T-helper 2 cell treated with Interferon-gamma antibody and Interleukin-4, amounts not matched to agents 5 μg/mL and 100 μg/mL, for 36 hours (primary cell): ENCODE measurements around the gene TRDMT1.
A peak's percentile ranks its signal among the peaks of the same experiment; 100 is the strongest.

Experiments
- DNase-seq: peaks from one replicate; pipeline ENCODE4 v3.0.0; 2021; ENCODE audit warnings: low spot score
- H3K27ac Mint-ChIP-seq: one replicate; pipeline ENCODE4 v1.8.0; 2021; ENCODE audit warnings: mild to moderate bottlenecking, mixed read lengths
- H3K27me3 Mint-ChIP-seq: one replicate; pipeline ENCODE4 v1.8.0; 2021; ENCODE audit warnings: low read depth, mixed read lengths
- H3K36me3 Mint-ChIP-seq: one replicate; pipeline ENCODE4 v1.8.0; 2021; ENCODE audit warnings: low read depth, mixed read lengths
- H3K4me1 Mint-ChIP-seq: one replicate; pipeline ENCODE4 v1.8.0; 2021; ENCODE audit warnings: low read depth, mixed read lengths
- H3K4me3 Mint-ChIP-seq: one replicate; pipeline ENCODE4 v1.8.0; 2022; ENCODE audit warnings: mild to moderate bottlenecking, moderate library complexity, mixed read lengths
- H3K9me3 Mint-ChIP-seq: one replicate; pipeline ENCODE4 v1.8.0; 2021; ENCODE audit warnings: mixed read lengths

TRDMT1 gene

DNA sequence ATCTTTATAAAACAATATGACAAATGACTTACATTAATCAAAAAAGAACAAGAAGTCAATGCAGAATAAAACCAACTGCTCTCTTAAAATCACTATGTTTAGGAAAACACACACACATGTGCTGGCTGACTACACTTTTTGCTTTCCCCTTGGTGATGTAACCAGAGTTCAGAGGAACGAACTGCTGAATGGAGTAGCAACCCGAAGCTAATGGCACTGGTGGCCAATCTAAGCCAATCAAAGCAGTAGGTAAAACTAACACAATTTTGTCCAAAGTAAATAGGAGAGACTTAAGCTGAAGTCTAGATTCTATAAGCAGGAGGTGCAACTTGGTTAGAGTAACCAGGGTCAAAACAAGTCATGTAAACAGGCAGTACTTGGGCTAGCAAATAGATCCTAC, 38.6 kb downstream of the TRDMT1 start:
- Mint-ChIP-seq H3K36me3 (no peaks in the 10 kb centered on the region), H3K9me3 (peaks cover 6% of the 10 kb centered on the region), H3K27me3 (no peaks in the 10 kb centered on the region), H3K27ac (no peak overlapping the region), H3K4me1 (no peaks in the 10 kb centered on the region), H3K4me3 (no peak overlapping the region)
- no peak for DNase-seq

DNA sequence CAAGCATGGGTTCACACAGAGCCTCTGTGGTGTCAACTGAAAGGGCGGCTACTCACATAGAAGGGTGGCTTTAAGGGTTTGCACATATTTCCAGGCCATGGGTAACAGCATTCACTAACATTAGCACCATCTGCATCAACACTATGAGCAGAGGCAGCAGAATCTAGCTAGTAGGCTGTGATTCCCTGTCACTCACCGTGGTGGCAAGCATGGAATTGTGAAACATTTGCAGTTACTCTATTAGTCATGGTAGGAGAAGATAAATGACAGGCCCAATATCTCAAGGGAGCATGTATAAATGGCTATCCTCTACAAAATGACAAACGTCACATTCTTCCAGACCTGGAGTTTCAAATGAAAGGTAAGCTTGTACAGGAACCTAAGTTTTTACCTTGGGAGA, 39.7 kb downstream of the TRDMT1 start:
- no peak overlapping the region for H3K27ac Mint-ChIP-seq
- no peaks in the 10 kb centered on the region for H3K27me3 Mint-ChIP-seq
- peaks cover 6% of the 10 kb centered on the region for H3K9me3 Mint-ChIP-seq
- H3K36me3 Mint-ChIP-seq, result no peaks in the 10 kb centered on the region
- no peak overlapping the region for H3K4me3 Mint-ChIP-seq
- no peak for DNase-seq
- no peaks in the 10 kb centered on the region for H3K4me1 Mint-ChIP-seq

DNA sequence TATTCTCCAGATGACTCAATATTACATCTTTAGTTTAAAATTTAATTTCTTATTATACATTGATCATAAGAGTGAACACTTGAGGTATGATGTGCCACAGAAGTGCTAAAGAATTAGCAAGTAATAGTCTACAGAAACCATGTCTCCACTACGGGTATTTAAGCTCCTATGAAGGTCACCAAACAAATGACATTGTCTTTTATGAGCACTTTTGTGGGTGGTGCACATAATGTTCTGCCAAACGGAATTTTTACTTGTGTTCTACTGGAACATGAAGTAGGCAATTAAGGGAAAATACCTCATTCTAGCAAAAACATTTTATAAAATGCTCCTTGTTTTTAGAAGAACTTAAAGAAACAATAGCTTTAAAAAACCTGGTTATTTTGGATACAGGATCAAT, 44.4 kb downstream of the TRDMT1 start:
- Mint-ChIP-seq H3K27ac (no peak overlapping the region), H3K9me3 (no peaks in the 10 kb centered on the region), H3K36me3 (no peaks in the 10 kb centered on the region), H3K27me3 (no peaks in the 10 kb centered on the region), H3K4me3 (no peak overlapping the region), H3K4me1 (no peaks in the 10 kb centered on the region)
- DNase-seq, result no peak

DNA sequence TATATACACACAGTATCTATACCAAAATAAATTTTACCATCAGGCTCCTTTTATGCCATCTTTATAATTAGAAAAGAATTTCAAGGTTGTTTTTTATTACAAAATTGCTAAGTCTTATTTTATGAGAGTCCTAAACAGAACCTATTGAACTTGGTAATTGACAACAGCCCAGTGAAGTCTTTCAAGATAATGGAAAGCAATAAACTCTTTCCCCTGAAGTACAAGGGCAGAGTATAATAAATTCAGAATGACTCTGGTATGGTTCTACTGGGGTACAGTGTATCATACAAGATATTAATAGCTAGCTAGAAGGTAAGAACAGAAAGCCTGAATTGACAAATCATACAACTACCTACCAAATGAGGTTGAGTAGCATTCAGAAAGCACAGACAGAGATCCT, 45.6 kb downstream of the TRDMT1 start:
- Mint-ChIP-seq H3K36me3 (no peaks in the 10 kb centered on the region), H3K9me3 (no peaks in the 10 kb centered on the region), H3K4me3 (no peak overlapping the region), H3K4me1 (no peaks in the 10 kb centered on the region), H3K27me3 (no peaks in the 10 kb centered on the region), H3K27ac (no peak overlapping the region)
- DNase-seq, result no peak

DNA sequence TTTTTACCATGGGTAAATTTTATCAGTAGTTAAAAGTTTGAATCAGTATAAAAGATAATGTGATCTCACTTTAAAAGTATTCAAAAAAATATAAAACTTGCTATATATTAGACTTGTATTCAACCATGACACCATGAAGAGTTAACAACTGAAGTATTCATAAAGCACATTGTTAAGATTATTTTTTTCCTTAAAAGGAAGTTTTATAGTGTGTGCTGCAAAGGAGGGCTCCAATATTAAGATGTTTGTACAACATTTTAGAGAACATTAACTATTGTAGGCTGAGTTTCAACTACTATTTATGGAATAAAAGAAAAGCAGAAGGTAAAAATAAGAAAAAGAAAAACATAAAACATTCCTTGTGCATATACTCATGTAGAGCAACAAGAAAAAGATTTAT, 47.4 kb downstream of the TRDMT1 start:
- H3K27ac Mint-ChIP-seq, result no peak overlapping the region

DNA sequence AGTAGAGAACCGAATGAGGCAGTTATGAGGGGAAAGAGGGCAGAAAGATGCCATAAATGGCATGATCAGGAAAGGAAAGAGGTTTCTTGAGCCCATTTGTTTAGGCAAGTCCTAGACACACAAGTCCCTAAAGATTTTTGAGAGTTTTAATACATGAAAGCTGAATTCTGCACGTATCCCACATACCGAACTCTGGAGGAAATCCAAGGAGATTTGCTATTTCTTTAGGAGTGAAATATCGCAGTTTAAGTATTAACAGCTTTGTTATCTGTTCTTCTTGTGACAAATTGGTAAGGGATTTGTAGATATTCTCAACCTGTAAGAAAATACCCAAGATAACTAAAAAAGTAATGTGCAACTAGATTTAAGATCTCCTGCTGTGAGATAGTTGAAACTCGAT, 48.2 kb downstream of the TRDMT1 start:
- DNase-seq, result no peak
- no peaks in the 10 kb centered on the region for H3K36me3 Mint-ChIP-seq
- no peaks in the 10 kb centered on the region for H3K27me3 Mint-ChIP-seq
- H3K4me3 Mint-ChIP-seq, result no peak overlapping the region
- no peaks in the 10 kb centered on the region for H3K4me1 Mint-ChIP-seq
- H3K9me3 Mint-ChIP-seq, result no peaks in the 10 kb centered on the region
- no peak overlapping the region for H3K27ac Mint-ChIP-seq

More for the DNA sequence above, 47.4 kb downstream of the TRDMT1 start:
- Mint-ChIP-seq H3K36me3 (no peaks in the 10 kb centered on the region), H3K9me3 (no peaks in the 10 kb centered on the region), H3K4me1 (no peaks in the 10 kb centered on the region), H3K27me3 (no peaks in the 10 kb centered on the region), H3K4me3 (no peak overlapping the region)
- DNase-seq, result no peak

DNA sequence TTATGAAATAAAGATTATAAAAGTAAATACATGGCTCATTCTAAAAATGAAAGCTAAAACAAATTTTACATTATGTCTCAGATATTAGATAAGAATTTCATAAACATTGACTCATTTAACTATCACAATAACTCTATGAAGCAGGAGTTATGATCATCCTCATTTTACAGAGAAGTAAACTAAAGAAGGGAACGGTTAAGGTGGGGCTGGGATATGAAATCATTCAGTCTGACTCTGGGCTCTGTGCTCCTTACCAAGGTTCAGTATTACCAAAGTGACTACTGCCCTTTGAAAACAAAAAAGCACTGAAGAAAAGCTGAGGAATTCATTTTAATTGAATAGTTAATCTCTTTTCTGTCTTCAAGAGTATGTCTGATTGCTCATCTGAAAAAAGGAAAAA, 49.8 kb downstream of the TRDMT1 start:
- H3K27me3 Mint-ChIP-seq, result no peaks in the 10 kb centered on the region
- H3K4me3 Mint-ChIP-seq, result no peak overlapping the region
- no peak overlapping the region for H3K27ac Mint-ChIP-seq
- H3K9me3 Mint-ChIP-seq, result no peaks in the 10 kb centered on the region
- no peak for DNase-seq
- no peaks in the 10 kb centered on the region for H3K36me3 Mint-ChIP-seq
- no peaks in the 10 kb centered on the region for H3K4me1 Mint-ChIP-seq

DNA sequence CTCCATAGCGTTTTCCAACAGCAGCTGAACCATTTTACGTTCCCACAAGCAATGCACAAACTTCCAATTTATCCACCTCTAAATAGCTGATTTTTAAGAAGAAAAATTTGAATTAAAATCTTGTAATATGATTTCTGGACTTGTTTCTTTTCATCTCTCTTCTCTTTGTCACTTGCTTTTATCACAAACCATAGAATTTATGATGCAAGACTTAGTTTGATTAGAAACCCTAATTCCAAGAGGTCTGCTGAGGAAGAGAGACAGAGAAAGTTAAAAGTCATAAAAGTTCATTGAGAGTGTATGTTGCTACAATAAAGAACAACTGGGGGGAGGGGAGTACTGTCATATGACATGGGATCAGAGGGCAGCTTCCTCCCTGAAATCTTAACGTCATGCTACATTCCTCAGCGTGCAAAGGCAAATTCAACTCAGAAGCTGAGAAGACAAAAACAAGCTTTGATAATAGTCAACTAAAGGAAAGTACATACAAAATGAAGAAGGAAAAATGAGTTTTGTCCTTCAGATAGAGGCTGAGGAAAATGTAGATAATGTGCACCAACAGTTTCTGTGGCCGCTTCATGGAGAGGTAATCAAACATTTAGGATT, 53.5 kb downstream of the TRDMT1 start:
- Mint-ChIP-seq H3K27me3 (no peaks in the 10 kb centered on the region), H3K4me1 (peaks cover 19% of the 10 kb centered on the region), H3K36me3 (no peaks in the 10 kb centered on the region), H3K9me3 (no peaks in the 10 kb centered on the region), H3K4me3 (no peak overlapping the region), H3K27ac (no peak overlapping the region)
- no peak for DNase-seq

DNA sequence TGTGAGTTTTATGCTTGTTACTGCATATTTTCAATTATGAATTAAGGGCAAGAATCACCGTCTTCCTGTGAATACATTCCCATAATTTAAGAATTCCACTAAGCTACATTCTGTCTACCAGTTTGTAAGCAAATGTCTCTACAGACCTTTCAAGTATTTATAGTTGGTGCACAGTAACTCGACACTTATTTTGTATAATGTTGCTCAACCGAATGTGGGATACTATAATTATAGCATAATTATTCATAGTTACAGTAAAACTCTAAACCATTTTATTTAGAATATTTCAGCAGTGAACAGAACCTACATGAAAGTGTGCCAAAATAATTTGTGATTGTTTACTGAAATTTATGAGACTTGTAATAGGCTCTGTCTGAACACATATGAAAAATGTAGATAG, 54.6 kb downstream of the TRDMT1 start:
- Mint-ChIP-seq H3K4me1 (peaks cover 24% of the 10 kb centered on the region), H3K27me3 (no peaks in the 10 kb centered on the region), H3K9me3 (no peaks in the 10 kb centered on the region), H3K27ac (no peak overlapping the region), H3K4me3 (no peak overlapping the region), H3K36me3 (no peaks in the 10 kb centered on the region)
- DNase-seq, result no peak

DNA sequence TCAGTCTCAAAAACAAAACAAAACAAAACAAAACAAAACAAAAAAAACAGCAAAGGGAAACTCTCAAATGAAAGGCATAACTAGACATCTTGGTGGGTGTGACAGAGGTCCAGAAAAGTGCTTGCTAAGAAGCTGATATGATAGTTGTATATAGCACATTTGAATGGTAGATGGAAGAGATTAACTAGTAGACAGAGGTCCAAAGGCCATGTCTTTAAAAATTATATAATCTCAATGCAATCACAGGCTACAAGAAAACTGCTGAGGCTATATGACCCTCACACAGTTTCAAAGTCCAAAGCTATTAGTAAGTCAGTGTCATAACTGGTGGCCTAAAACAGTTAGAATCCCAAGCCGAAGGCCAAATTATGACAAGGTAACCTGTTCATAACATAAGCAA, 56.2 kb downstream of the TRDMT1 start:
- DNase-seq, result no peak
- Mint-ChIP-seq H3K36me3 (no peaks in the 10 kb centered on the region), H3K9me3 (no peaks in the 10 kb centered on the region), H3K4me3 (peak overlapping the region; percentile 29), H3K4me1 (peaks cover 33% of the 10 kb centered on the region), H3K27me3 (no peaks in the 10 kb centered on the region), H3K27ac (peak overlapping the region; percentile 42)

DNA sequence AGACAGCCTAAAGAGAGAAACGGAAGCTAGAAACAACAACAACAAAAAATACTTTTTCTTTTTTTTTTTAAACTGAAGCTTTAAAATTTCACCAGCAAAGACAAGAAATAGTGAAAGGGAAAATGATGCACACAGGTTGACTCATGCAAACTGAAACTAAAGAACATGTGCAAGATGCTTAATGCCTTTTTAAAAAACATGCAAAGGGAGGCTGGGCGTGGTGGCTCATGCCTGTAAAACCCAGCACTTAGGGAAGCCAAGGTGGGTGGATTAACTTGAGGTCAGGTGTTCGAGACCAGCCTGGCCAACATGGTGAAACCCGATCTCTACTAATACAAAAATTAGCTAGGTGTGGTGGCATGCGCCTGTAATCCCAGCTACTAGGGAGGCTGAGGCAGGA, 56.7 kb downstream of the TRDMT1 start:
- Mint-ChIP-seq H3K27me3 (no peaks in the 10 kb centered on the region), H3K4me1 (peaks cover 33% of the 10 kb centered on the region), H3K27ac (peak overlapping the region; percentile 42), H3K36me3 (no peaks in the 10 kb centered on the region), H3K9me3 (no peaks in the 10 kb centered on the region), H3K4me3 (peak overlapping the region; percentile 29)
- DNase-seq, result peak; percentile 65

DNA sequence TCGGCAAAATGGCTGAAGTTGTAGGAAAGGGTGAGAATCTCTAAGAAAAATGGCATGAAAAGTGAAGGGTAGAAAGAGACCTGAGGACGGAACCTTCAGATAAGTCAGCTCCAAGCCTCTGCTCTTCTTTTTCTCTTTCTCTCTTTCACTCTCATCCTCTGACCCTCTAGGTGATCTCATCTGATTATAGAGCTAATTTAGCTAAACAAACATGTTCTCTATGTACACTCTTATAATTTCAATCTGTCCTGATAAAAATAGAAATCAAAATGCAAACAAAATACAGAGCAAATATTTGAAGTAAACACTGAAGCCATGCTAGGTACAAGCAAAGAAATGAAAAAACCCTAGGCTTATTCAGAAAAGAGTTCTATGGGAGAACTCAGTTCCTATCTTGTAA, 57.4 kb downstream of the TRDMT1 start:
- no peak for DNase-seq
- no peaks in the 10 kb centered on the region for H3K9me3 Mint-ChIP-seq
- H3K36me3 Mint-ChIP-seq, result no peaks in the 10 kb centered on the region
- no peak overlapping the region for H3K4me3 Mint-ChIP-seq
- peaks cover 6% of the 10 kb centered on the region for H3K27me3 Mint-ChIP-seq
- no peak overlapping the region for H3K27ac Mint-ChIP-seq
- peaks cover 33% of the 10 kb centered on the region for H3K4me1 Mint-ChIP-seq

DNA sequence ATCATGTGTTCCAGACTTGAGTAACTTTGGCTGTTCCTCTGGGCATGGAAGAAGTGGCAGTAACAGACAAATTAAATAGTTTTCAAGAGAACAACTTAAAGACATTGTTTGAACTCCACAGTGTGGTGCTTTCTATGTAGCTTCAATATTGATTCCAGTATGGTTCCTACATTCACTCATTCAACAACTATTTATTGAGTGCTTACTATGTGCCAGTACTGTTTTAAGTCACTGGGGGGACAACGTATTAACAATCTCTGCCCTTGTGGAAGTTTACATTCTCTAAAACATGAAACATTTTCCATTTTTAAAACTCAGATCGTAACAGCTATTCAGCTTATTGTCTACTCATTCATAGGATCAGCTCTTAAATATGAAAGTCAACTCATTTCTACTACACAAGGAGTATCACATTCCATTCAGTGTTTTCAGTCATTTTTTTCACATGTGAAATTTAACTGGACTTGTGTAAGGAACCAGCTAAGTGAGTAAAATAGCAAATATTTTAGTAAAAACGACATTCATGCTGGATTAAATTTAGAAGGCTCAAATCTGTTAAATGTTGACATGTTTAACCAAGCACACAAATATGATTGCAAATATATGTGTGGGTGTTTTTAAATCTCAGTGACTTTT, 58.3 kb downstream of the TRDMT1 start:
- Mint-ChIP-seq H3K9me3 (no peaks in the 10 kb centered on the region), H3K4me1 (peaks cover 33% of the 10 kb centered on the region), H3K27me3 (peaks cover 7% of the 10 kb centered on the region), H3K4me3 (no peak overlapping the region), H3K36me3 (no peaks in the 10 kb centered on the region), H3K27ac (no peak overlapping the region)
- no peak for DNase-seq

DNA sequence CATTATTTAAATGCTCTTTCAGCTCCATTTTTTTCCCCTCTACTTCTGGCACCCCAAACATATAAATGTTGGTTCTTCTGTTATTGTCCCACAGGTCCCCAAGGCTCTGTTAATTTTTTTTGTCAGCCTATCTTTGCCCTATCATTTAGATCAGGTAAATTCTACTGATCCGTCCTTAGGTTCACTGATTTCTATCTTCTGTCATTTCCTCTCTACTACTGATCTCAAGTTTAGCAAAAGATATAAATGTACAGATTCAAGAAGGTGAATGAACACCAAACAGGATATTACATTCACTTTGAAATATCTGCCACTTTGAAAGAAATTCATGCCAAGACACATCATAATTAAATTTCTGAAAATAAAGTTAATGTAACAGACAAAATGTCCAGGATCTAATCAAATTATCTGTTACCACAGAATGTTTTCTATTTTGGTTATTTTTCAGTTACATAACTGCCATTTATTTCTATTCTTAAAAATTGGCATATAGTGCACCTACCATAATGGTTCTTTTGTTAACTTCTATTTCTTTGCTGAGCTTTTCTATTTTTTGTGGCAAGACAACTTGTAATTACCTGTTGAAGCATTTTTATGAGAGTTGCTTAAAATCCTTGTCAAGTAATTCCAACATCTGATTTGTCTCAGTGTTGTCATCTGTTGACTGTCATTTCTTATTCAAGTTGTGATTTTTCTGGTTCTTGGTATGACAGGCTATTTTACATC, 59.8 kb downstream of the TRDMT1 start:
- Mint-ChIP-seq H3K4me3 (peak overlapping the region; percentile 38), H3K27ac (no peak overlapping the region)

More for the DNA sequence above, 59.8 kb downstream of the TRDMT1 start:
- peaks cover 8% of the 10 kb centered on the region for H3K27me3 Mint-ChIP-seq
- no peaks in the 10 kb centered on the region for H3K9me3 Mint-ChIP-seq
- H3K4me1 Mint-ChIP-seq, result peaks cover 33% of the 10 kb centered on the region
- no peaks in the 10 kb centered on the region for H3K36me3 Mint-ChIP-seq
- DNase-seq, result no peak
